GM10266 (cell line): ENCODE measurements around the gene WDR55.
"Not testable (repeated sequence)": the region's sequence is repeated elsewhere in the genome, so short reads cannot be mapped to it uniquely, and the experiment has no call there.

ENCODE experiments used
- DNase-seq: peaks from one replicate; pipeline ENCODE4 v3.0.0; 2012; ENCODE audit errors: extremely low spot score
- TF ChIP-seq, protein P1 (sequence below): IDR thresholded peaks from 2 replicates; pipeline ENCODE4 v1.5.1; 2012; ENCODE audit warnings: mild to moderate bottlenecking, low read depth; ENCODE audit not compliant: control insufficient read depth, insufficient read depth; ENCODE audit errors: missing control alignments

The WDR55 gene

DNA sequence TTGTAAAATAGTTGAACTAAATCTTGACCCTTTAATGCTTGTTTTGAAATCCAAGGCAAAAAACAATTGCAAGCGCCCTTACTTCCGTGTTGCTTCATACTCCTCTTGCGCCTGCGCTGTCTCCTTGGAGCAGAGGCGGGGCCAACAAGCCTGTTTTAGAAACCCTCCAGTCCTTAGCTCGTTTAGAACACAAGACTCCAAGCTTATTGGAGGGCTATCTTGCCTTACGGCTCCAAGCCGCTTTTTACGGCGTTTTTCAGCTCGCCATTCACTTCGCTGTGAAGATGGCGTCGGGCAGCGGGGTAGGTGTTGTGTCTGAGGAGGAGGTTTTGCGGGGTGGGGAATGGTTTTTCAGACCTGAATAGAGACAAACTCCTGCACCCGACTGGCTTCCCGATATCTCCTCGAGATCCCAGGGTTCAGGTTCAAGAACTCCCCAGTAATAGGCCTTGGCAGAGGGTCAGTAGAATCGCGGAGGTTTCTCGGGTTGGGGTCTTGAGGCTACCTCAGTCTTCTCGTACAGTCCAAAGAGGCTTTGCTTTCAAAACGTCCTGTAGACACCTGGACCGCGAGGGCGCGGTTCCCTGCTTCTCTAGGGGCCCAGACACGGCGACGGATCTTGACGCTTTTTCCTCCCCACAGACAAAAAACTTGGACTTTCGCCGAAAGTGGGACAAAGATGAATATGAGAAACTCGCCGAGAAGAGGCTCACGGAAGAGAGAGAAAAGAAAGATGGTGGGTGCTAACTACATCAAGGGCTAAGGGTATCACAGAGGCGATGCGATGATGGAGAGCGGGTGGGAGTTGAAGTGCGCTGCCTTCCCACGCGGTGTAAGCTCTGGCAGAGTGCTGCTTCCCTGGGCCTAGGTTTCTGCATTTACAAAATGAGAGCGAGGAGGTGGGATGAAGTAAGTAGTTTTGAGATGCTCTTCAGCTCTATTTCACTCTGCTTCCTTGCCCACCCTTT, 35.8 kb downstream of the WDR55 start, which contains the start of gene ZMAT2:
Gene ZMAT2, plus strand, starts transcription at position 271 of the 968 bp plus-strand sequence. Its CDS starts 14 bp downstream, at position 285.
- DNase-seq = peak; percentile 92
- TF ChIP-seq, protein P1, sequence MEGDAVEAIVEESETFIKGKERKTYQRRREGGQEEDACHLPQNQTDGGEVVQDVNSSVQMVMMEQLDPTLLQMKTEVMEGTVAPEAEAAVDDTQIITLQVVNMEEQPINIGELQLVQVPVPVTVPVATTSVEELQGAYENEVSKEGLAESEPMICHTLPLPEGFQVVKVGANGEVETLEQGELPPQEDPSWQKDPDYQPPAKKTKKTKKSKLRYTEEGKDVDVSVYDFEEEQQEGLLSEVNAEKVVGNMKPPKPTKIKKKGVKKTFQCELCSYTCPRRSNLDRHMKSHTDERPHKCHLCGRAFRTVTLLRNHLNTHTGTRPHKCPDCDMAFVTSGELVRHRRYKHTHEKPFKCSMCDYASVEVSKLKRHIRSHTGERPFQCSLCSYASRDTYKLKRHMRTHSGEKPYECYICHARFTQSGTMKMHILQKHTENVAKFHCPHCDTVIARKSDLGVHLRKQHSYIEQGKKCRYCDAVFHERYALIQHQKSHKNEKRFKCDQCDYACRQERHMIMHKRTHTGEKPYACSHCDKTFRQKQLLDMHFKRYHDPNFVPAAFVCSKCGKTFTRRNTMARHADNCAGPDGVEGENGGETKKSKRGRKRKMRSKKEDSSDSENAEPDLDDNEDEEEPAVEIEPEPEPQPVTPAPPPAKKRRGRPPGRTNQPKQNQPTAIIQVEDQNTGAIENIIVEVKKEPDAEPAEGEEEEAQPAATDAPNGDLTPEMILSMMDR = no peak

DNA sequence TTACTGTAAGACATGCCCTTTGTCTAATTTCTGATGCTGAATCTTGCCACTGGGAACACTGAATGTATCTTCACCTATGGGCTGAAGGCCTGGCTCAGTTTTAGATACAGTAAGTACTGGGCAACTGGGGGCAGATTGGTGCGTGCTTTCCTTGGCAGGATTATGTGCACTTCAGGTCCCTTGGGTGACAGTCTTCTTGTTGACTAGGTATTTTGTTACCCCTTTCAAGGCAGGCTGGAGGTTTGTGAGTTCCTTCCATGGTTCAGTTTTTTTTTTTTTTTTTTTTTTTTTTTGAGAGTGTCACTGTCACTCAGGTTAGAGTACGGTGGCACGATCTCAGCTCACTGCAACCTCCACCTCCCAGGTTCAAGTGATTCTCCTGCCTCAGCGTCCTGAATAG, 43.1 kb downstream of the WDR55 start:
- DNase-seq = no peak
- TF ChIP-seq, protein P1 = no peak

DNA sequence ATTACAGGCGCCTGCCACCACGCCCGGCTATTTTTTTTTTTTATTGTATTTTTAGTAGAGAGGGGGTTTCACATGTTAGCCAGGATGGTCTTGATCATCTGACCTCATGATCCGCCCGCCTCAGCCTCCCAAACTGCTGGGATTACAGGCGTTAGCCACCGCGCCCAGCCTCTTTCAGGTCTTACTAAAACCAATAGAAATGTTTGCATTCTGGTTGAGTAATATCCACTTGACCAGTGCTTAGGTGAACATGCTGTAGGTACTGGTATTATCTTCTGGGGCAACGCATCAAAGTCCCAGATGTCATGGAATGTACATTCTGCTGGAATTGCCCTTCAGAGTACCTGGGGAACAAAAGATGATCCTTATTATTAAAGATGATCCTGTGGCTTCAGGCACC, 44.1 kb downstream of the WDR55 start:
- DNase-seq = not testable (repeated sequence)

DNA sequence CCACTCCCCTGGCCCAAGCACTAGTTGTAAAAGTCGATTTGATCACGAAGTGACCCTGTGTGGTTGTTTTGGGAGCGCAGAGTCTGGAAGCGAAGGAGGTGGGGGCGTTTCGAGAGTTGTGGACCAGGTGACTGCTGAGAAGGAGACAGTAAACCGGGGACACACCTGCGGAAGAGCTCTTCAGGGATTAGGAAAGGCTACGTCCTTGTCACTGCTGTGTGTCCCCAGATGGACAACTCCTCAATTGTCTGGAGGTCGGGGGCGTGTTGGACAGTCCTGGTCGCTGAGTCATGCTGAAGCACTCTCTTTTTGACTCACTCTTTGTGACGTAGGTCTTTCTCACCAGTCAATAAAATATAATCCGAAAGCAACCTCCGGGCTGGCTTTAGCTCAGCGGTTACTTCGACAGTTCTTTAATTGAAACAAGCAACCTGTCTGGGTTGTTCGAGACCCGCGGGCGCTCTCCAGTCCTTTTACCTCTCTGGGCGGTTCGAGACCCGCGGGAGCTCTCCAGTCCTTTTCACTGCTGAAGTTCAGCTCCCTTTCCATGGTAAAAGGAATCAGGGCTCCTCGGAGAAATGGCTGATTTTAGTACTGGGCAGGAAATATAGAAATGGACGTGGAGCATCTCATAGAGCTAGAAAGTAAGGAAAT, 46.3 kb downstream of the WDR55 start:
- TF ChIP-seq, protein P1 = no peak
- peak; percentile 67 for DNase-seq

DNA sequence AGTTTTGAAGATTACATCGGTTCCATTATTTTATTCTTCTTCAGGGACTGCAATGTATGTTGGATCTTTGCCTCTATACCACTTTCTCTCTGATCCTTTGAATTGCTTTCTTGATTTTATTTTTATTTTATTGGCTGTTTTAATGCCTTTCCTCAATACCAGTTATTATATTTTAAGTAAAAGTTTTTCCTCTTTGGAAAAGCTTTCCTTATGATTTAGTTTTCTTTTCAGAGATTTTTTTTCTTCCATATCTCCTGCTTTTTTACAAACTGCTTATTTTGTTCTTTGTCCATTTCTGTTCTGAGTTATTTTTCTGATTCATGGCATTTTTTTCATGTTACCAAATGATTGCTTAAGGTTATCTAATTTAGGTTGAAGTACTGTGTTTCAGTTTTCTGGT, 47.1 kb downstream of the WDR55 start:
- TF ChIP-seq, protein P1 = no peak
- no peak for DNase-seq

DNA sequence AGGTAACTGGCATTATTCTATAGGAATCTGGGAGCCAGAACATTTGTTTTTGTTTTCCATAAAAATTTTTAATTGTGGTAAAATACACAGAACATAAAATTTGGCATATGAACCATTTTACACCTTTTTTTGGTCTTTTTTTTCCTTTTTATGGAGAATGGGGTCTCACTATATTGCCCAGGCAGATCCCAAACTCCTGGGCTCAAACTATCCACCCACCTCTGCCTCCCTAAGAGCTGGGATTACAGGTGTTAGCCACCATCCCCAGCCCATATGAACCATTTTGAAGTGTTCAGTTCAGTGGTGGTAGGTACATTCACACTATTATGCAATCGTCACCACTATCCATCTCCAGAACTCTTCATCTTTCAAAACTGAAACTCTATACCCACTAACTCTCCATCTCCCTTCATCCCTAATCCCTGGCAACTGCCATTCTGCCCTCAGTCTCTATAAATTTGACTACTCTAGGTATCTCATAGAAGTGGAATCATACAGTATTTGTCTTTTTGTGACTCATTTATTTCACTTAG, 48.9 kb downstream of the WDR55 start:
- DNase-seq = no peak
- TF ChIP-seq, protein P1 = no peak

DNA sequence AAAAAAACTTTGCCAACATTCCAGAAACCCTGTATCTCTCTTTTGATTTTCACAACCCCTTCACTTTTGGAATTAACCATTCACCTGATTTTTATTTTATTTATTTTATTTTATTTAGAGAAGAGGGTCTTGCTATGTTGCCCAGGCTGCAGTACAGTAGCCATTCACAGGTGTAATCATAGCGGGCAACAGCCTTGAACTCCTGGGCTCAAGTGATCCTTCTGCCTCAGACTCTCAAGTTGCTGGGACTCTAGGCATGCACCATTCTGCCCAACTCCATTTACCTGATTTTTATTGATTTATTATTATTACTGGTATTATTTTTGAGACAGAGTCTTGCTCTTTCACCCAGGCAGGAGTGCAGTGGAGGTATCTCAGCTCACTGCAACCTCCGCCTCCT, 51.5 kb downstream of the WDR55 start:
- not testable (repeated sequence) for DNase-seq

DNA sequence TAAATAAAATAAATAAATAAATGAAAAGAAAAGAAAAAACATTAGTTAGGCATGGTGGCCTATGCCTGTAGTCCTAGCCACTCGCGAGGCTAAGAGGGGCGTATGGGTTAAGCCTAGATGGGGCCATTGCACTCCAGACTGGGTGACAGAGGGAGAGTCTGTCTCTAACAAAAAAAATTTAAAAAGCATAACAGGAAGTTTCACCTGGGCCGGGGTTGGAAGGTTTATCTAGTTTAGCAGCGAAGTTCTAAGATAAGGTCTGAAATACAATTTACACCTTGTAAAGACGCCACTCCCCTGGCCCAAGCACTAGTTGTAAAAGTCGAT, 53.5 kb downstream of the WDR55 start:
- TF ChIP-seq, protein P1 = no peak
- no peak for DNase-seq

DNA sequence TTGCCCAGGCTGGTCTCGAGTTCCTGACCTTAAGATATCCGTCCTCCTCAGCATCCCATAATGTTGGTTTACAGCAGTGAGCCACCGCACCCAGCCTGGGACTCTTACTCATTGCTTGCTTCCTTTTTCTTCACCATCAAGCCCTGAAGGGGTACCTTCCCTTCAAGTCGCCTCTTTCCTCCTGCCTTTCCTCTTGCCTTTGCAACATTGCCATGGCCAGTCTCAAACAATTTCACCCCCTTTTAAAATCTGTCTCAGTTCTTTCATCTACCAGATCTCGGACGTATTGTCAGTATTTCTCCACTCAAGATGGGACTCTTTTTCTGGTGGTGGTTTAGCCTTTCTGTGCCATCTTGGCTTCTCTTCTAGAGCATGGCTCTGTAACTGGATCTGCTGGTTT, 56.0 kb downstream of the WDR55 start:
- DNase-seq = not testable (repeated sequence)

DNA sequence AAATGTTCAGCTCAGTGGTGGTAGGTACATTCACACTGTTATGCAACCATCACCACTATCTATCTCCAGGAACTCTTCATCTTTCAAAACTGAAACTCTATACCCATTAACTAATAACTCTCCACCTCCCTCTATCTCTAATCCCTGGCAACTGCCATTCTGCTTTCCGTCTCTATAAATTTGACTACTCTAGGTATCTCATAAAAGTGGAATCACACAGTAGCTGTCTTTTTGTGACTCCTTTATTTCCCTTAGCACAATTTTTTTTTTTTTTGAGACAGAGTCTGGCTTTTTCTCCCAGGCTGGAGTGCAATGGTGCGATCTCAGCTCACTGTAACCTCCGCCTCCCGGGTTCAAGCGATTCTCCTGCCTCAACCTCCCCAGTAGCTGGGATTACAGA, 56.7 kb downstream of the WDR55 start:
- DNase-seq = not testable (repeated sequence)
